ENCODE data around the gene NEMP1.
"Not testable (repeated sequence)": the region's sequence is repeated elsewhere in the genome, so short reads cannot be mapped to it uniquely, and the experiment has no call there.

Gene NEMP1

GRCh38 chr12:57063991-57064685, 14.5 kb downstream of the NEMP1 start:
- TF ChIP-seq, protein P1, sequence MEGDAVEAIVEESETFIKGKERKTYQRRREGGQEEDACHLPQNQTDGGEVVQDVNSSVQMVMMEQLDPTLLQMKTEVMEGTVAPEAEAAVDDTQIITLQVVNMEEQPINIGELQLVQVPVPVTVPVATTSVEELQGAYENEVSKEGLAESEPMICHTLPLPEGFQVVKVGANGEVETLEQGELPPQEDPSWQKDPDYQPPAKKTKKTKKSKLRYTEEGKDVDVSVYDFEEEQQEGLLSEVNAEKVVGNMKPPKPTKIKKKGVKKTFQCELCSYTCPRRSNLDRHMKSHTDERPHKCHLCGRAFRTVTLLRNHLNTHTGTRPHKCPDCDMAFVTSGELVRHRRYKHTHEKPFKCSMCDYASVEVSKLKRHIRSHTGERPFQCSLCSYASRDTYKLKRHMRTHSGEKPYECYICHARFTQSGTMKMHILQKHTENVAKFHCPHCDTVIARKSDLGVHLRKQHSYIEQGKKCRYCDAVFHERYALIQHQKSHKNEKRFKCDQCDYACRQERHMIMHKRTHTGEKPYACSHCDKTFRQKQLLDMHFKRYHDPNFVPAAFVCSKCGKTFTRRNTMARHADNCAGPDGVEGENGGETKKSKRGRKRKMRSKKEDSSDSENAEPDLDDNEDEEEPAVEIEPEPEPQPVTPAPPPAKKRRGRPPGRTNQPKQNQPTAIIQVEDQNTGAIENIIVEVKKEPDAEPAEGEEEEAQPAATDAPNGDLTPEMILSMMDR (IDR thresholded peaks at IDR 0.05; ENCODE audit: low read depth, low read length, missing control alignments), result no peak
- H3K4me3 ChIP-seq (ENCODE audit: low read depth, low read length), result no peak overlapping the region
- in situ Hi-C loops (cut with HindIII; ENCODE audit: low sequenced_read_pairs), result no loop called here
- no peak for DNase-seq (ENCODE audit: low read depth)

DNA sequence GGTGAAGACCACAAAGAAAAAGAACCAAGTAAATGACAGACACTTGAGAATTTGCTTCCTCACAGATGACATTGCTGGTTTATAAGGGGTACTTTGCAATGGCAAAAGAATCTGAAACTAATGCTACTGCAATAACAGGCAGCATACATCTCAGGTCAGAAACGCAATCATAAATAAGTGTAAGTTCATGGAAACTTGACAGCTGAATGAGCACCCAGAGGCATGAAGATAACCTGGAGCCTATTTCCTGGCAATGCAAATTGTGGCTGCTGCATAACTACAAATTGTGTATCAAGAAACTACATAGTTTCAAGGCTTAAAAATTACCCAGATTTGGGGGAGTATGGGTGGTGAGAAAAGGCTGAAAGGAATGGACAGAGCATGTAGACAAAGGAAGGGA, 20.1 kb downstream of the NEMP1 start:
- no peak overlapping the region for H3K4me3 ChIP-seq (ENCODE audit: low read depth, low read length)
- in situ Hi-C loops (cut with HindIII; ENCODE audit: low sequenced_read_pairs), result no loop called here
- TF ChIP-seq, protein P1 (IDR thresholded peaks at IDR 0.05; ENCODE audit: low read depth, low read length, missing control alignments), result no peak
- DNase-seq (ENCODE audit: low read depth), result no peak

GRCh38 chr12:57057067-57057751, 21.4 kb downstream of the NEMP1 start:
- no peak for DNase-seq (ENCODE audit: low read depth)
- TF ChIP-seq, protein P1 (IDR thresholded peaks at IDR 0.05; ENCODE audit: low read depth, low read length, missing control alignments), result no peak
- no peak overlapping the region for H3K4me3 ChIP-seq (ENCODE audit: low read depth, low read length)
- in situ Hi-C loops (cut with HindIII; ENCODE audit: low sequenced_read_pairs), result no loop called here

DNA sequence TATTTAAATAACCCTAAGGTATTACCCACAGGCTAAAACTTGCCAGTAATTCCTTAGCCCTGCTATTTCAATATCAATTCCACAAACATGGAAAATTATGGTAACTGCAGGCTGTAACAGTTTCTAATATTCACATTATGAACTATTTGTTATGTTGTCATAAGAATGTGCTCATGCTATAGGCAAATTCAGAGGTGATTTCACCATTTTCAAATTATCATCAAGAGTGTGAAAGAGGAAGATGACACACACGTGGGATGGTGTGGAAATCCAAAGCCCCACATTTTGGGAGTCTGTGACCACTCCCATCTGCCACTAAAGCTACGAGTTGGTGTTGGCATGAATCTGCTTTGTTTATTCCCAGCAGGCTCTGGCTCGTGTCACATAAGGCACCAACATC, 22.8 kb downstream of the NEMP1 start:
- DNase-seq (ENCODE audit: low read depth), result no peak
- in situ Hi-C loops (cut with HindIII; ENCODE audit: low sequenced_read_pairs), result no loop called here
- no peak overlapping the region for H3K4me3 ChIP-seq (ENCODE audit: low read depth, low read length)
- TF ChIP-seq, protein P1 (IDR thresholded peaks at IDR 0.05; ENCODE audit: low read depth, low read length, missing control alignments), result no peak

- DNase-seq (ENCODE audit: low read depth); in situ Hi-C loops (cut with HindIII; ENCODE audit: low sequenced_read_pairs); H3K4me3 ChIP-seq (ENCODE audit: low read depth, low read length): not testable (repeated sequence)
Measured at GRCh38 chr12:57053901-57054300, 24.7 kb downstream of the NEMP1 start.

DNA sequence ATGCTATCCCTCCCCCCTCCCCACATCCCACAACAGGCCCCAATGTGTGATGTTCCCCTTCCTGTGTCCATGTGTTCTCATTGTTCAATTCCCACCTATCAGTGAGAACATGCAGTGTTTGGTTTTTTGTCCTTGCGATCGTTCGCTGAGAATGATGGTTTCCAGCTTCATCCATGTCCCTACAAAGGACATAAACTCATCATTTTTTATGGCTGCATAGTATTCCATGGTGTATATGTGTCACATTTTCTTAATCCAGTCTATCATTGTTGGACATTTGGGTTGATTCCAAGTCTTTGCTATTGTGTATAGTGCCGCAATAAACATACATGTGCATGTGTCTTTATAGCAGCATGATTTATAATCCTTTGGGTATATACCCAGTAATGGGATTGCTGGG, 25.4 kb downstream of the NEMP1 start:
- DNase-seq (ENCODE audit: low read depth); in situ Hi-C loops (cut with HindIII; ENCODE audit: low sequenced_read_pairs); H3K4me3 ChIP-seq (ENCODE audit: low read depth, low read length): not testable (repeated sequence)

DNA sequence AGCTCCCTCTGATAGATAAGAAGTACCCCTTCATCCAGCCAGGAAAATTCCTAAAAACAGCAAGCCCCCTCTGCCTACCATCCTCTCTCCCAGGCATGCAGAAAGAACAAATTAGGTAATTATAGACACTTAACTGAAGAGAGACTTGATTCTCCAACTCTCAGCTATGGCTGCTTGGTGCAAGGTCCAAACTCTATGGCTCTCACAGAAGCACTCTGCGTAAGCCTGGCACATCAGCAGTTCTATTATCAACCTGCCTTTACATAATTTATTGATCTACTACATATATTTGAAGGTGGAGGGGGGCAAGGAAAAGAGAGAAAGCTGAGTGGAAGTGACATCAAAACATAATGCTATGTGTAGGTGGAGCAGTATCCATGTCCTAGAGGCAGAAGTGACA, 27.6 kb downstream of the NEMP1 start:
- H3K4me3 ChIP-seq (ENCODE audit: low read depth, low read length), result no peak overlapping the region
- no peak for DNase-seq (ENCODE audit: low read depth)
- TF ChIP-seq, protein P1 (IDR thresholded peaks at IDR 0.05; ENCODE audit: low read depth, low read length, missing control alignments), result no peak
- in situ Hi-C loops (cut with HindIII; ENCODE audit: low sequenced_read_pairs), result no loop called here
